ENCODE results near the gene ATAD5.
A peak's percentile ranks its signal among the peaks of the same experiment; 100 is the strongest.
"Not testable (repeated sequence)": the region's sequence is repeated elsewhere in the genome, so short reads cannot be mapped to it uniquely, and the experiment has no call there.

ATAD5 gene

DNA sequence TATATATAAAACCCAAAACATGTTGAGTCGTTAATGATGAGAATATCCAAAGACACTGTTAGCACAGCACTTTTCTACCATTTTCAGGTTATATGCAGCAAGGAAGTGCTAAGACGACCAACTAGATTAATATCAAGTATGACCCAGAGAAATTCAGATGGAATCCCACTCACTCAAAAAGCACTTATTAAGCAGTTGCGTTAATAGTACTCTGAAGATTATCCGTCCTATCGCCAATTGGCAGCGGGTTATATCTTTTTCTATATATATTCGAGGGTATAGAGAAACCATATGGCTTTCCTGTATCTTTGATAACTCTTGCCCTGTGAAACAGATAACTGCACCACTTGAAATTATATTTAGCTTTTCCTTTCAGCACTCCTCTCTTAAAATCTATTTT is 8.3 kb upstream of the ATAD5 start:
- DNase-seq: no peak

DNA sequence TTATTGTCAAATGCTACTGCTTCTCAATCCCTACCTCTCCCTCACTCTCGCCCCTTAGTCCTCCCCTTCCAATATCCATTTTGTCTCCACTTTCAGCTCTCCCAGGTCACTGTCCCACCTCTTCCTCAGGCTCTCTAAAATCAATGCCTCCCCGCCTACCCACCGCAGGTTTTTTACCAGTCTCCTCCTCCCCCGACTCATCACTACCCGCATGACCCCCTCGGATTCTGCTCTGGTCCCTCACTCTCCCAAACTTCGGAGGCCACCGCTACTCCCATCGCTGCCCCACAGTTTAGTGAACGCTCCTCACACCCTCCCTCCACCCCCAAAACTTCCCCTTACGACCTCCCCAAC is 7.8 kb upstream of the ATAD5 start:
- DNase-seq: no peak

DNA sequence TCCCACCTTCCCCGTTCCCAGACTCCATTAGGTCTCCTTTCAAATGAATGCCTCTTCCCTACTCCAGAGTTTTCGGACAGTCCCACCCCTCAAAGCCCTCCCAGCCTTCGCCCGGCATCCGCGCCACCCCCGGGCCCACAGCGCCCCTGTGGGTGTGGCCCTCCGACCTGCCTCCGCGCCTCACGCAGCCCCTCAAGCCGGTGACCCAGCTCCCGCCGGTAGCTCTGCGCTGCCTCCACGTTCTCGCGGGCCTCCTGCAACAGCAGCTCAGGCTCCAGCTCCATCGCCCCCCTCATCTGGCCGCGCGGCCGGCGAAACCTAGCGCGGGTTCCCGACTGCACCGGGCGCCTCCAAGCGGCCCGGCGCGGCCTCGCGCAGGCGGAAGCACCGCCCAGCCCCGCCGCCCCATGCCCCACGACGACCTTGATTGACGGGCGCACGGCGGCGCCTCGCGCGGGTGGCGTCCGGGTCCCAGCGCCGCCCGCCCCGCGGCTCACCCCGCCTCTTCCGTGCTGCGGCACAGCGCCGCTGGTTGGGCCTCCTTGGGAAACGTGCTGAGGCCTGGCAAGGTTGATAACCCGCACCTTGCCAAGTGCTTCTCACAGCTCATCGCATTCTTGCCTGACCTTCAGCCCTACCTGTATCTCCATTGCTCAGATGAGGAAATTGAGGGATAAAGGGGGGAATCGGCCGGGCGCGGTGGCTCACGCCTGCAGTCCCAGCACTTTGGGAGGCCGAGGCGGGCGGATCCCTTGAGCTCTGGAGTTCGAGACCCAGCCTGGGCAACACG is 7.2 kb upstream of the ATAD5 start, which contains the start of gene CRLF3:
Gene CRLF3 (minus strand): TSS at position 337 of the 790 bp plus-strand sequence. CDS start 41 bp downstream, at position 296.
- peak; percentile 15 for DNase-seq

DNA sequence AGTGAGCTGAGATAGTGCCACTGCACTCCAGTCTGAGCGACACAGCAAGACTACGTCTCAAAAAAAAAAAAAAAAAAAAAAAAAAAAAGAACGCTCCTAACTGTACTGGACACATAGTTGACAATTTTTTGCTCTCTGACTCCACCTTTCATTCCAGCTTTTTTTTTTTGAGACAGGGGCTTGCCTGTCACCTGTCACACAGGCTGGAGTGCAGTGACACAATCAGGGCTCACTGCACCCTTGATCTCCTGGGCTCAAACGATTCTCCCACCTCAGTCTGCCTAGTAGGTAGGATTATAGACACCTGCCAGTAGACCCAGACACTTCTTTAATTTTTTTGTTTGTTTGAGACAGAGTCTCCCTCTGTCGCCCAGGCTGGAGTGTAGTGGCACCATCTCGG is 4.7 kb upstream of the ATAD5 start:
- DNase-seq: no peak

DNA sequence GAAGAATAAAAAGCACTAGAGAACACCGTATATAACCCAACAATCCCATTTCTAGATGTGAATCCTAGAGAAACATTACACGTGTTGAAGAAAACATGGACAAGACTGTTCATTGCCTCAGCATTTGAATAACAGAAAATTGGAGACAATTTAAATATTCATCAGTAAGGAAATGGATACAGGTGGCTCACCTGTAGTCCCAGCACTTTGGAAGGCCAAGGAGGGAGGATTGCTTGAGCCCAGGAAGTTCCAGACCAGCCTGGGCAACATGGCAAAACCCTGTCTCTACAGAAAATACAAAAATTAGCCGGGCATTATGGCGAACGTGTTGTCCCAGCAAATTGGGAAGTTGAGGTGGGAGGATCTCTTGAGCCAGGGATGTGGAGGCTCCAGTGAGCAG is 2.7 kb upstream of the ATAD5 start:
- DNase-seq: no peak

DNA sequence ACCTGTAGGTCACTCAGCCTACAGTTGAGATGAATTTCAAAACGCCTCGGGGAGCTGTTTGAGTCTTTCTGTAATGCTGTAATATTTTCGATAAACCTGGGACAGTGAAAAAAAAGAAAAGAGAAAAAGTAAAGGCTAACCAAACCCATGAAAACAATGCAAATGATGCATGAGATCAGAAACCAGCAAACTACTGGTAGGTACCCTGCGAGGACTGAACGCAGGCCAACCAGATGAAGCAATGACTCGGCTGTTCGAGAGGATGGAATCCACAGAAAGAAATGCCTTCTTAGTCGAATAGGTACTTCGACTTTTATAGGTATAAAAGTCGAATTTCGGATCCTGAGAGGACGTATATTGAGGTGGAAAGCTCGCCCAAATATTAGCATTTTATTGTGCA is 509 bp upstream of the ATAD5 start:
- DNase-seq: no peak

DNA sequence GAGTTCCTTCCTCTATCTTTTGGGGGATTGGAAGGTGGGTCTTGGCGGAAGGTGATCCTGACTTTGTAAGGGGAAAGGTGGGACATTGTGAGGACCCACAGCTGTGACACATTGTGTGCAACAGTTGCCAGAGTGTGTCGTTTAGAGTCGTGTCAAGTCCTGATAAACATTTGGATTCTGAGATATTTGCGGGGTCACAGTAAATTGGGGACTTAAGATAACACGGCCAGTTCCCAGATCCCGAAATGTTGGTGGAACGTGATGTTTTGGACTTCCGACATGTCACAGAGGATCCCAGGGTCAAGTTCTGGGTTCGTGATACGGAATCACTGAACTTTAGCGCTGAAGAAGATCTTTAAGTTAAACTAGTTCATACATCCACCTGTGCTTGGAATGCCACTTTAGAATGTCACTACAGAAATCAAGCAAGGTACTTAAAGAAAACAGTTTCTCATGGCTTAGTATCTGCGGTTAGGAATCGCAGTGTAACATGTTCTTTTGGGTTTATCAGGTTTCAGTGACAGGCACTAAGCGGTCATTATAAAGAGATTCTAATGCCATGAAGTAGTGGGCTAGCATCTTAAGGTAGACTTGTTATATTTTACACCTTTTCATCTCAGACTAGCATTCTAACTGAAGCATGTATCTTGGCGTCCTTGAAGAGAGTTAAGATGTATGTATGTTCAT is 815 bp downstream of the ATAD5 start:
- no peak for DNase-seq

DNA sequence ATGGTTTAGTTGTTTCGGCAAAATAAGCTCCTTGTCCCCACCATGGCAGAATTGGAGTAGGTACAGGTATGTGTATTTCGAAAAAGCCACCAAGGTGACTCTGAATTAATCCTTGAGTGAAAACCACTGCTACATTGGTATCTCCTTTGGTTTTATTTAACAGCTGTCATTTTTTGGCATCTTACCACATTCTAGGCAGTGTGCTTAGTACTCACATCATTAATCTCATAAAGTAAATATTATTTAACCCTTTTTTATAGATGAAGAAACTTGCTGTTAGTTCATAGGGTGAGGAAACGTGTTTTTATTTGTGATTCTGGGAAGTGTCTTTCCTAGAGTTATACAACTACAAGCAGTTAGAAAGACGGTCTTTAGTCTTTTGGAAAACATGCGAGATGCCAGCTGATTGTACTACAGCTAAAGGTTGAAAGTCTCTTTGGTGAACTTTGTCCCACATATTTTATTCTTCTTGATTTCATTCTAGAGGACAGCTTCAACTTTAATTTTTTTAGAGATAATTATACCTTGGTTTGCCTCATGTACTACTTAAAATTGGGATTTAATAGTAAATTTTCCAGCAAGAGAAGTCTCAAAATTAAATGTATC is 6.5 kb downstream of the ATAD5 start:
- no peak for DNase-seq

DNA sequence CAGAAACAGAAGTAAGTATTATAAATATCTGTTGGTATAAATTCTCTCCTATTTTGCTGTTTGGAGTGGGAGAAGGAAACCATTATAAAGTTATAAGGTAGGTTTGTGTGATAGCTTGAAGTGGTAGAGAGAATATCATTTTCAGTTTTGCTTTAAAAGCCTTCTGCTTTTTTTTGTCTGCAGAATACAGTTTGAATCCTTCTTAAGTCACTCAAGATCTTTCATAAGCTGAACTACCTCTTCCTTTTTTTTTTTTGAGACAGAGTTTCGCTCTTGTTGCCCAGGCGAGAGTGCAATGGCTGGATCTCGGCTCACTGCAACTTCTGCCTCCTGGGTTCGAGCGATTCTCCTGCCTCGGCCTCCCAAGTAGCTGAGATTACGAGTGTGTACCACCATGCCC is 9.0 kb downstream of the ATAD5 start:
- no peak for DNase-seq

DNA sequence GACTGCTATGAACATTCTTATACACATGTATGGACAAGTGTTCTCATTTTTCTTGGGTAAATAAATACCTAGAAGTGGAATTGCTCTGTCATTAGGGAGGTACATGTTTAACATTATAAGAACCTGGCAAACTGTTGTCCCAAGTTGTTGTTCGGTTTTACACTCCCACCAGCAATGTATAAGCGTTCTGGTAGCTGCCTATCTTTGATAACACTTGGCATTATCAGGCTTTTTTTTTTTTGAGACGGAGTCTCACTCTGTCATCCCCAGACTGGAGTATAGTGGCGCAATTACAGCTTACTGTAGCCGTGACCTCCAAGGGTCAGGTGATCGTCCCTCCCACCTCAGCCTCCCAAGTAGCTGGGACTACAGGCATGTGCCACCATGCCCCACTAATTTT is 16.3 kb downstream of the ATAD5 start:
- no peak for DNase-seq

DNA sequence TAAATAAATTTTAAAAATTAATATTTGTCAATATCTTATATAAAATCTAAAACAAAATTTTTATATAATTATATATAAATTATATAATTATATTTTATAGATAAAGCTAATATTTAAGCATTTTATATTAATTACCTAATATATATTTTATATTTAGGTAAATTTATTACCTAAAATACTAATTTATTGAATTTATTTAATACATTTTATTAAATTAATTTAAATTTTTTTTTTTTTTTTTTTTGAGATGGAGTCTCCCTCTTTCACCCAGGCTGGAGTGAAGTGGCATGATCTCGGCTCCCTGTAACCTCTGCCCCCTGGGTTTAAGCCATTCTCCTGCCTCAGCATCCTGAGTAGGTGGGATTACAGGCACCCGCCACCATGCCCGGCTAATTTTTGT is 22.4 kb downstream of the ATAD5 start:
- DNase-seq: no peak

DNA sequence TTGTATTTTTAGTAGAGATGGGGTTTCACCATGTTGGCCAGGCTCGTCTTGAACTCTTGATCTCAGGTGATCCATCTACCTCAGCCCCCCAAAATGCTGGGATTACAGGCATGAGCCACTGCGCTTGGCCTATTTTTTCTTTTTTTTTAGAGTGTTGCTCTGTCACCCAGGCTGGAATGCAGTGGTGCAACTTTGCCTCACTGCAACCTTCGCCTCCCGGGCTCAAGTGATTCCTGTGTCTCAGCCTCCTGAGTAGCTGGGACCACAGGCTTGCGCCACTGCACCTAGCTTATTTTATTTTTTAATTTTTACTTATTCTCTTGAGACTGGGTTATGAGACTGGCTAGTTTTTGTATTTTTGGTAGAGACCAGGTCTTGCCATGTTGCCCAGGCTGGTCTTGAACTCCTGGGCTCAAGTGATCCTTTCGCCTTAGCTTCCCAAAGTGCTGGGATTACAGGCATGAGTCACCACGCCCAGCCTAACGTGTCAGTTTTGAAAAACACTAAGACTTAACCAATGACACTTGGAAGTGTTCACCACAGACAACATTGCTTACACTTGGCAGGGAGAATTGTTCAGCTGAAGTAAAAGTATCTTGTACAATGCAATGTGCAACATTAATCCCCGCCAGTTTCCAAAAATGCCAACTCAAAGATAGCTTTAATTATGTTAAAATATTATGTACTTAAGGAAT is 26.9 kb downstream of the ATAD5 start:
- no peak for DNase-seq

DNA sequence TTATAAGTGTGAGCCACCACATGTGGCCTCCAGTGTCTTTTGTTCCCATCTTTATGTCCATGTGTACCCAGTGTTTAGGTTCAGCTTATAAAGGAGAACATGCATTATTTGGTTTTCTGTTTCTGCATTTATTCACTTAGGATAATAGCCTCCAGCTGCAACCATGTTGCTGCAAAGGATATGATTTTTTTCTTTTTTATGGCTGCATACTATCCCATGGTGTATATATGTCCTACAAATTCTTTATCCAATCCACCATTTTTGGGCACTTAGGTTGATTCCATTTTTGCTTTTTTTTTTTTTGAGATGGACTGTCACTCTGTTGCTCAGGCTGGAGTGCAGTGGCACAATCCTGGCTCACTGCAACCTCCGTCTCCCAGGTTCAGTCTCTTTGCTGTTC is 32.9 kb downstream of the ATAD5 start:
- DNase-seq: no peak

DNA sequence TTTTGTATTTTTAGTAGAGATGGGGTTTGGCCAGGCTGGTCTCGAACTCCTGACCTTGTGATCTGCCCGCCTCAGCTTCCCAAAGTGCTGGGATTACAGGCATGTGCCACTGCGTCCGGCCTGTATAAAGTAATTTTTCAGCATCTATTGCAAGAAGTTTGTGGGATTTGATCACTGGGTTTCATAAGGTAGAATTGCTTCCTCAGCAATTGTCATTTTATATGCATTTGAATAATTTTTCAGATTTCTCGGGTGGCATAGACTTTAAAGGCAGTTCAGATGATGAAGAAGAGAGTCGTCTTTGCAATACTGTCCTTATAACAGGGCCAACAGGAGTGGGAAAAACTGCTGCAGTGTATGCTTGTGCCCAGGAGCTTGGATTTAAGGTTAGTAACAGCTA is 37.2 kb downstream of the ATAD5 start:
- no peak for DNase-seq

DNA sequence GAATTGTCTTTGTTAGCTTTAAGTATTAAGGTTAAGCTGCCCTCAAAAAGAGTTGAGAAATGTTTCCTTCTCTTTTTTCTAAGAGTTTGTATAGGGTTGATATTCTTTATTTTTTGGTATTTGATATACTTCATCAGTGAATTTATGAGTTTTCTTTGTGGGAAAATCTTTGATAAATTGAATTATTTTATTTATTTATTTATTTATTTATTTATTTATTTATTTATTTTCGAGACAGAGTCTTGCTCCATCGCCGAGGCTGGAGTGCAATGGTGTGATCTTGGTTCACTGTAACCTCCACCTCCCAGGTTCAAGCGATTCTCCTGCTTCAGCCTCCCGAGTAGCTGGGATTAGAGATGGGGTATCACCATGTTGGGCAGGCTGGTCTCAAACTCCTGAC is 54.4 kb downstream of the ATAD5 start:
- DNase-seq: no peak

DNA sequence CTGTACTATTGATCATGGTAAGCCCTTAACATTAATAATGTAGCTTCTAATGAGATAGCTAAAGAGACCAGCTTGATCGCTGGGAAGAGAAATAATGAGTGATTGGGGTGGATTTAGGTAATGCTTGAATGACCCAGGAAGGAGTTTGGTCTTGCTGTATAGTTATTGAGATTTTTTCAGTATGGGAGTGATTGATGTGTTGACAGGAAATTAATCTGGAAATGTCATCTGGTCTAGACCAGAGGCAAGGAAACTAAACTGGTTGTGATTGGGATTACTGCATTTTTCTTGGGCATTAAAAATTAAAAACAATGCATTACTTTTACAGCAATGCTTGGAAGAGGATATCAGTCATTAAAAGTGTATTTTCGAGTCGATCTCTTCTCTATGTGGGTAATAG is 62.5 kb downstream of the ATAD5 start:
- DNase-seq: no peak

DNA sequence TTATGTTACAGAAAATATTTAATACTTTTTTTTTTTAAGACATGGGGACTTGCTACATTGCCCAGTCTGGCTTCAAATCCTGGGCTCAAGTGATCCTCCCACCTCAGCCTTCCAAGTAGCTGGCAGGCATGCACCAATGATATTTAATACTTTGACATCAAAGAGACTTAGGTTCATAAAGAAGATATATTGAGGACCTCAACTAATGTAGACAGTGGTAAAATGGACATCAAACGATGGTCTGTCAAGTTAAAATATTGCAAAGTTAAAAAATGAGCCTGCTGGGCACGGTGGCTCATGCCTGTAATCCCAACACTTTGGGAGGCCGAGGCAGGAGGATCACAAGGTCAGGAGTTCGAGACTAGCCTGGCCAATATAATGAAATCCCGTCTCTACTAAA is 65.5 kb downstream of the ATAD5 start:
- DNase-seq: no peak

DNA sequence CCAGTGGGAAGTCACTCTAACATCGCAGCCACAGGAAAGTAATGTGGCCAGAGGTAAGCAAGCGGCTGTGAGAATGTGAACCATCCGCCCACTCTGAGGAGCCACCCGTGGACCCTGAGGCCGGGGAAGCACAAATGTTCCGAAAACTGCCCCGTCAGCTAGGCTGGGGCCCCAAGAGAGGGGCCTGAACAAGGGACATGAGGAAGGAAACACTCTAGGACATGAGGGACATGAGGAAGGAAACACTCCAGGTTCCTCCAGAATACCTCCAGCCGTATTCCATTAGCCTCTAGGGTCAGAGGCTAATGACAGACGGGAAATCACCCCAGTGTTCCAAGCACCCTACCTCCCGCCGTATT is 74.0 kb downstream of the ATAD5 start:
- DNase-seq: no peak

DNA sequence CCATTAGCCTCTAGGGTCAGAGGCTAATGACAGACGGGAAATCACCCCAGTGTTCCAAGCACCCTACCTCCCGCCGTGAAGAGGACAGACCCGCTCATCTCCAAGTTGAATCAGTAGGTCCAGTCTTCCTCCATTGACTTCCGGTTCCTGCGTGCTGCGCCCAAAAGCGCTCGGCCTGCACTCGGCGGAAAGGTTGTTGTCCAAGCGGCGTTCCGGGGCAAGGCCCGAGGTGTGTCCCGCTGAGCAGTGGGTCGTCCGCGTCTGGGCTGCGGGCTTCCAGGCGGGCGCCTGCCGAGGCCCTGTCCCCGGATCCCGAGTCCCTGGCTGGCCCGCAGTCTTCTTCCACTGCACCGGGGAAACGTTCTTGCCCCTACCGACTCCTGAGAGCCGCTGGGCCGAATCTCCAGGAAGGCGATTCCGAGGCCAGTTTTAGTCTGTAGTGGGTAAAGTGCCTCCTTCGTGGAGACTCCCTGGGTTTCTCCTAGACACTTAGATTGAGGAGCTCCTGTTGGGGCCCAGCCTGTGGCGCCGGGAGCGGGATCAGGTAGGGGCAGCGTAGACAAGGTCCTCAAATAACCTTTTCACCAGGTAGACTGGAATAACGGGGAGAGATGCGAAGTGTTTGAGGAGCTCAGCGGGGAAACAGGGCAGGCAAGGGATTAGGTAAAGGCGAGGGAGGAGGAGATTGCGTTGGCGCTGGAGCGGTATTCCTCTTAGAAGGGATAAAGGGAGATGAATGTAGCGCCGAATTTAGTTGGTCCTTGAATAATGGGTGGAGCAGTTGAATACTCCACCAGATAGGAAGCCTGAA is 74.5 kb downstream of the ATAD5 start, which contains the start of gene TEFM:
Gene TEFM (minus strand): TSS at position 138 of the 811 bp plus-strand sequence. CDS start 40 bp downstream, at position 98.
- DNase-seq: no peak

DNA sequence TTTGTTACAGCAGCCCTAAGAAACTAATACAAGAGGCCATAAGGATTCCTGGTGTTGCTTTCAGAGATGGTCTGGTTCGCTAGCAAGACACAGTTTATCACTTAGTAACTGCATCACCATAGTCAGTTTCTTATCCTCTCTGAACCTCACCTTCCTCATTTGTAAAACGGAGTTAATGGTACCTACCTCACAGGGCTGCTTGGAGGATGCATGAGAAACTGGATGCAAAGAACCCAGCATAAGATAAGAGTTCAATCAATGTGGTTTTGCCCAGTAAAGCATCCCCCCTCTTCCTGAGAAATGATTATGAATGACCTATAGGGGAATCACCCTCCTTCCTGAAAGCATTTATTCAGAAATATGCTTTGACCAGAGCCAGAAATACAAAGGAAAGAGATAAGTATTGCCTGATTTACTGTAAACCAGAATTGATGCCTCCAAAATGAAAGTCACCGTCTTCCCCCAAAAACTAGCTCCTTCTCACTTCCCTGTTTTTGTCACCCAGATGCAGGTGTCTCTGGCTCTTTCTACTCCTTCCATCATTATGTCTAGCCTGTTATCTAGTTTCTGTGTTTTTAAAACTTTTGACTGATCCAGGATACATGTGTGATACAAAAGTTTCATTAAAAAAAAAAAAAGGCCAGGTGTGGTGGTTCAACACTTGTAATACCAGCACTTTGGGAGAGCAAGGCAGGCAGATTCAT is 77.1 kb downstream of the ATAD5 start:
- DNase-seq: no peak

DNA sequence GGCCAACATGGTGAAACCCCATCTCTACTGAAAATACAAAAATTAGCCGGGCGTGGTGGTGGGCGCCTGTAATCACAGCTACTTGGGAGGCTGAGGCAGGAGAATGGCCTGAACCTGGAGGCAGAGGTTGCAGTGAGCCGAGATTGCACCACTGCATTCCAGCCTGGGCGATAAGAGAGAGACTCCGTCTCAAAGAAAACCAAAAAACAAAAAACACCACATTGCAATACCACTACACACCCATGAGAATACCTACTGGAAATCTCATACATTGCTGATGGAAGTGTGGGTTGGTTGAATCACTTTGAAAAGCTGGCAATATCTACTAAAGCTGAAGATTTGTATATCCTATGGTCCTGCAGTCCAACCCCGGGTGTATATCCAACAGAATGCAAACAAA is 78.4 kb downstream of the ATAD5 start:
- DNase-seq: not testable (repeated sequence)

DNA sequence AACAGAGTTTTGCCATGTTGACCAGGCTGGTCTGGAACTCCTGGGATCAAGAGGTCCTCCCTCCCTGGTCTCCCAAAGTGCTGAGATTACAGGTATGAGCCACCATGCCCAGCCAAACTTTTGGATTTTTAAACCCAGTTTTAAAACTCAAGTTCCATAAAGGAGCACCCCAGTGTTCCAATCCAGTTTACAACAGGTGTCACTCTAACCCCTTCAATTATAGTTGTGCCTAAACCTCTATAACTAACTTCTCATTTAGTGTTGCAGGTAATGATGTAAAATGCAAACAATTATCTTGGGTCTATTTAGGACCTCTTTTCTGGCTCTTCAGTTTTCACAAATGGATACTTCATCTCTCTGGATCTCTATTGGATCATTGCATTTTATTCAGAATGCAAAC is 82.2 kb downstream of the ATAD5 start:
- no peak for DNase-seq
